Stimulated activated CD8-positive, alpha-beta memory T cell treated with anti-CD3 and anti-CD28 coated beads, Interleukin-7, amount 100 ng/mL, for 4 hours (primary cell): ENCODE data around the gene CRADD.

ENCODE experiments used
- DNase-seq, 2 donors: peaks; one replicate each; pipeline ENCODE4 v3.0.0-alpha.2; 2020; ENCODE audit warnings: low read depth in 2 of 2

The CRADD gene

GRCh38 chr12:93895089-93895445 lies 217.9 kb downstream of the CRADD start:
- no peak for DNase-seq

DNA sequence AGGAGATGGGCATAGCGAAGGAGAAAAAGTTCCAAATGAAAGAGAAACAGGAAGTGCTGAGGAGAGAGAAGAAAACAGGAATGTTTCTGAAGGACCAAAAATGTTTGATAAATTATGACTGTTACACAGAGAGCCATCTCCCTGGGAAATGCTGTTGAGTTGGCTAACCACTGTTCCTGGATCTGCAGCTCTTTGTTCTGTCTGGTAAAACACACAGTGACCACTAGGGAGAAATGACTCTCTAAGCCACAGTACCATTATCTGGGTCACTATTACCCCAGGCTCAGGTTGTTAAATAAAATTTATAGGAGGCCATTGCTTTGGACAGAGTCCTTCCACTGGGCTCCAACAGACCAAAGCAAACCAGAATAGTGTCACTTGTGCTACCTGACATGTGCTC lies 219.3 kb downstream of the CRADD start:
- DNase-seq = no peak

- DNase-seq = no peak
Measured at GRCh38 chr12:93896952-93897351, 219.8 kb downstream of the CRADD start.

DNA sequence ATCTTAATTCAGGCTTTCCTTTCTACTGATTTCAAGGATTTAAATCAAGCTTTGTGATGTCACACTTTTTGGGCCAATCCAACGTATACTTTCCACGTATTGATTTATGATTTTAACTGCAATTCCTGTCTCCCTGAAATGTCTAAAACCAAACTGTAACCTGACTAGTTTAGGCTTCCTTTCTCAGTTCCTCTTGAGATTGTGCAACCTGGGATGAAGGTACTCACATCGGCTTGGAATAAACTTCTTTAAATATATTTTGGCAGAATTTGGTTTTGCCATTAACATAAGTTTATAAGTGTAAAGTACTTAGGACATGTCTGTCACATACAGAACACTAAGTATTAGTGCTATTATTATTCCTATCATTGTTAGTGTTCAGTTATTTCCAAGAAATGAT lies 224.6 kb downstream of the CRADD start:
- no peak for DNase-seq

GRCh38 chr12:93902192-93902591 lies 225.0 kb downstream of the CRADD start:
- DNase-seq = no peak

DNA sequence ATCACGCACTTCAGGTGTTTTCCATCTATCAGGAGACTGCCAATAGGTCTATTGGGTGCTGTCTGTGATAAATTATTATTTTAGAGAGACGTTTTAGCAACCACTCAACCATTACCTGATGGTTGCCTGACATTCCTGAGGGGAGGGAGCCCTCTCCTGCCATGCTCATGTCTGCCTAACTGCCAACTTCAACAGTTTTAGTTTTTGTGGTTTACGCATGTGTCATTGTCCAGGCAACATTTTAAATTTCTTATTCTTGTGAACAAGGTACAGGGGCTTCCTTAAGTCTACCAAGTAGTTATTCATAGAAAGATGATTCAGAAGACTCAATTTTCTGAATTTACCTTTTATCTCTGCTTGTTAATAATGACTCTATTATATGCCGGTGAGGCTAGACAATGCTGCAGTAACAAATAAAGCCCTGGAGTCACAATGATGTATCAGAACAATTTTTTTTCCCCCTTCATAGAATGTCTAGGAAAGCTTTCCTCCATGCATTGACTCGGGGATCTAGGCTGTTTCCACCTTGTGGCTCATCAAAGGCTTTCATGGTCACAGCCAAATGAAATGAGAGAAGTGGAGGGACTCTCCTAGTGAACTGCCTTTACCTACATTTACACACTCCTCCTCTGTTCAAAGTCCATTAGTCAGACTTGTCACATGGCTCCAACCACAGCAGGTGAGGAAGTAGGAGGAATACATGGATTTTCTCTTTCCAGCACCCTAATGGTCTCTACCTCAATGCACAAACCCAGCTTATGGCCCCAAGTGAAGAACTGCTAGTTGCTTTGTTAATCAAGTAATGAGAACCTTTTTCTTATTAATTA lies 225.8 kb downstream of the CRADD start:
- DNase-seq = no peak

- DNase-seq = no peak
Measured at GRCh38 chr12:93904124-93904523, 226.9 kb downstream of the CRADD start.

- no peak for DNase-seq
Measured at GRCh38 chr12:93908264-93908663, 231.1 kb downstream of the CRADD start.

GRCh38 chr12:93908846-93909567 lies 231.8 kb downstream of the CRADD start:
- no peak for DNase-seq

- DNase-seq = no peak
Measured at GRCh38 chr12:93911396-93911795, 234.2 kb downstream of the CRADD start.

GRCh38 chr12:93912086-93912733 lies 235.0 kb downstream of the CRADD start:
- no peak for DNase-seq

DNA sequence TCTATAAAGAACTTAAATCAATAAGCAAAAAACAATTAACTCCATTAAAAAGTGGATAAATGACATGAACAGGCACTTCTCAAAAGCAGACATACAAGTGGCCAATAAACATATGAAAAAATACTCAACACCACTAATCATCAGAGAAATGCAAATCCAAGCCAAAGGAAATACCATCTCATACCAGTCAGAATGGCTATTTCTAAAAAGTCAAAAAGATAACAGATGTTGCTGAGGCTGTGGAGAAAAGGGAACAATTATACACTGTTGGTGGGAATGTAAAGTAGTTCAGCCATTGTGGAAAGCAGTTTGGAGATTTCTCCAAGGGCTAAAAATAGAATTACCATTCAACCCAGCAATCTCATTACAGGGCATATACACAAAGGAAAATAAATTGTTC lies 236.7 kb downstream of the CRADD start:
- DNase-seq = no peak

GRCh38 chr12:93914281-93914680 lies 237.1 kb downstream of the CRADD start:
- no peak for DNase-seq

DNA sequence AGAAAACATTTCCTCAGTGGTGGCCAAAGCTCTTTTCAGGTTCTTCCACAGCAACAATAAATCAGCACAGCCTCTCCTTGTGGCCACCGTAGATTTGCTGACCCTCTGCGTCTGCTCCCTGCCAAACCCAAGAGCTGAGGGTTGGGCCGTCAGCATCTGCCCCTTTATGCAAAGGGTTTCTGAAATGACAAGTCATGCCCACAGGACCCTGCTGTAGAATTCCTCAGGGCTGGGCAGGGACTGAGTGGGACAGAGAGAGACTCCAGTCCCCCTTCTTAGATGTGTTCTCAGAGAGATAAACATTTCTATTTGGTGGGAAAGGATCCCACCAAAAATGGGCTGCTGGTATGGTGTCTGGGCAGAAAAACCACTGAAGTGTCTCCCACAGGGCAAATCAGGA lies 238.2 kb downstream of the CRADD start:
- DNase-seq = no peak

DNA sequence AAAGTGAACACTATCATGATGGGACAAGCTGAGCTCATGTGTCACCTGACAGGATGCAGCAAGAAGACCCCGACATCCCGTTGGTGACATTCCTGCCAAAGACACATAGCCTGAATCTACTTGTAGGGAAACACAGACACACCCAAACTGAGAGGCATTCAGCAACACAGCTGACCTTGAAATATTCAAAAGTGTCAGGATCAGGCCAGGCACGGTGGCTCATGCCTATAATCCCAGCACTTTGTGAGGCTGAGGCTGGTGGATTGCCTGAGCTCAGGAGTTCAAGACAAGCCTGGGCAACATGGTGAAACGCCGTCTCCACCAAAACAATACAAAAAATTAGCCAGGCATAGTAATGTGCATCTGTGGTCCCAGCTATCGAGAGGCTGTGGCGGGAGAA lies 239.2 kb downstream of the CRADD start:
- DNase-seq = no peak

DNA sequence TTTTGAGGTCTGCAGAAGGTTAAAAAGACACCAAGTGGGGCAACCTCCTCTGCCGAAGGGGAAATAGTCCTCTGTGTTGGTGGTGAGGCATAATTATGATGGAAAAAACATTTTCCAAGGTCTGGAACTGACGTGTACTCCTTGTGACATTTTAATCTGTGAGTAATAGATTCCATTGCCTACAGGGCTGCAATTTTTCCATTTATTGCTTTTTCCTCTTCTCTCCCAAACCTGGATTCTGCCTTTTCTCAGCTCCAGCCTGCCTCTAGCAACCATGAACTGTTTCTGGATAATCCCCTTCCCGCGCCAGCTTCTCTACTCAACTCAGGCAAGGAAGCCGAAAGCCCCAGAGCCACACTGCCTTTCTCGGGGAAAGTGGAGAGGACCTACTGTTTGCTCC lies 241.1 kb downstream of the CRADD start:
- no peak for DNase-seq

DNA sequence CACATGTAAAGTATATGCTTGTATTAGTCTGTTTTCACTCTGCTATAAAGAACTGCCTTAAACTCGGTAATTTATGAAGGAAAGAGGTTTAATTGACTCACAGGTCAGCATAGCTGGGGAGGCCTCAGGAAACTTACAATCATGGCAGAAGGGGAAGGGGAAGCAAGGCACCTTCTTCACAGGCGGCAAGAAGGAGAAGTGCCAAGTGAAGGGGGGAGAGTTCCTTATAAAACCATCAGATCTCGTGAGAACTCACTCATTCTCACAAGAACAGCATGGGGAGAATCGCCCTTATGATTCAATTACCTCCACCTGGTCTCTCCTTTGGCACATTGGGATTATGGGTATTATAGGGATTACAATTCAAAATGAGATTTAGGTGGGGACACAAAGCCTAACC lies 241.7 kb downstream of the CRADD start:
- DNase-seq = no peak

GRCh38 chr12:93921521-93921920 lies 244.3 kb downstream of the CRADD start:
- no peak for DNase-seq

GRCh38 chr12:93922583-93923006 lies 245.4 kb downstream of the CRADD start:
- DNase-seq = no peak

DNA sequence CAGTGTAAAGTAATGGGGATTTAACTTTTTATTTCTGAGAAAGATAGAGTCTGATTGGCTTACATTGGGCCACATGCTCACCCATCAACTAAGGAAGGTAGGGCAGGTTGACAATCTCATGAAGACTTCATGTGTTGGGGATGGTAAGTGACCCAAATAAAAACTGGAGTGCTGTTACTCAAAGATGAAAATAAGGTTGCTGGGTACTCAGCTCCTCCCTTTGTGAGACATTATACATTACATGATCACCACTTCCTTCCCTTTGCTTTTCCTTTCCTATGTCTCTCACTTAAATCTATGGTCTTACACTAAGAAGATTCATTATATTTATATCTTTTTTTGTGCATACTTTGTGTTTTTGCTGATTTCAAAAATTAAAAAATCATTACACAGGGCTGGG lies 247.2 kb downstream of the CRADD start:
- DNase-seq = no peak

DNA sequence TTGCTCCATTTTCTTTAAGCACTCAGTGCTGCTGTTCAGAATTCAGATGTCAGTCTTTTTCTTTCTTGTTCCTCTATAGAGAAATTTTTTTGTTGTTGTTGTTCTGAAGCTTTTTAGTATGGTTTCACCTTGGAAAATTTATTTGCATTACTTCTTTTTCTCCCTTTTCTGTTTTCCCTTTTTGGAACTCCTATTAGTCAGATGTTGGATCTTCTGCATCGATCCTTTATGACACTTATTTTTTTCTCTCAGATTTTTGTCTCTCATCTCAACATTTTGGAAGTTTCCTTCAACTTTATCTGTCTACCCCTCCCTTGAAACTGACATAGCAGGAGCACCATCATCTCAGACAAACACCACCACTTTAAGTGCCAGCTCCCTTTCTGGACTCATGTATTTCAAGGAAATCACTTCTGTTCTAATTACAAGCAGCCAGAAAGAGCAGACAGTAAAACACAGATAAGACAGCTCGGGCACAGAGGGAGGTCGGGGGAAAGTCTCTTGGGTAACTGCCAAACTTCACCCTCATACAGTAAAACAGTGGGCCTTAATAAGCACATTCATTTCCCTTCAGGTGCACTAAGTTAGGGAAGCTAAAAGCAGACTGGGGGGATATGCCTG lies 248.5 kb downstream of the CRADD start:
- no peak for DNase-seq

DNA sequence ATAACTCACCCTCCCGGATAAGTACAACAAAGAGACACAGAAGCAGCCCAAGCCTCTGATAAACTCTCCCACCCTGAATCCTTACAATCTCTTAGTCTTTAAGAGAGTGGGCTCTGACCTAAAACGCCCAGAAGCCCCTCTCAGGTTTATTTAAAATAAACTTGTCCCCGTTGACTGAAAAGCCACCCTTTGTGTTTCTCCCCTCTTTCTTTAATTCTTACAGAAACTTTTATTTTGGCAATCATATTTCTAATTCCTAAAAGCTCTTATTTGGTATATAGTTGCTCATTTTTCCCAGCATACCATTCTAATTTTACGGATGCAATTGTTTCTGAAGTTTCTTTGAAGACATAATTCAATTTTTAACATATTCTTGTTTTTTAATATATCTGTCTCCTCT lies 249.1 kb downstream of the CRADD start:
- DNase-seq = no peak
